Measurements from ENCODE around the gene PDSS1. TPM values are rescaled to one million over a fixed set of nuclear protein-coding genes. Genes with fewer than 3 reads are reported as not detected.
A peak's percentile ranks its signal among the peaks of the same experiment; 100 is the strongest.
"Not testable (repeated sequence)": the region's sequence is repeated elsewhere in the genome, so short reads cannot be mapped to it uniquely, and the experiment has no call there.

The PDSS1 gene
- 10 to 100 TPM in 2 of 3 donors, 1 to 10 TPM in 1; 9.8 to 12.8 (median 10.2) TPM for polyA plus RNA-seq (ENCODE audit: insufficient read length in 3 of 3)

GRCh38 chr10:26697163-26697921 lies at the start of gene PDSS1:
Gene PDSS1, plus strand, starts transcription at chr10:26697701. Its CDS starts 11 bp downstream, at chr10:26697712.
- peak; percentile 29 to 52 (median 31) for DNase-seq (ENCODE audit: low read depth in 3 of 3, low spot score in 2 of 3)

- not testable (repeated sequence) for DNase-seq (ENCODE audit: low read depth in 3 of 3, low spot score in 2 of 3)
Observed at GRCh38 chr10:26648245-26648636, 49.3 kb upstream of the PDSS1 start.

GRCh38 chr10:26650406-26650805 lies 47.1 kb upstream of the PDSS1 start:
- no peak for DNase-seq (ENCODE audit: low read depth in 3 of 3, low spot score in 2 of 3)

GRCh38 chr10:26651476-26651875 lies 46.0 kb upstream of the PDSS1 start:
- DNase-seq (ENCODE audit: low read depth in 3 of 3, low spot score in 2 of 3) = not testable (repeated sequence)

- DNase-seq (ENCODE audit: low read depth in 3 of 3, low spot score in 2 of 3) = no peak
Observed at GRCh38 chr10:26653004-26653403, 44.5 kb upstream of the PDSS1 start.

- no peak for DNase-seq (ENCODE audit: low read depth in 3 of 3, low spot score in 2 of 3)
Observed at GRCh38 chr10:26655746-26656145, 41.8 kb upstream of the PDSS1 start.

- DNase-seq (ENCODE audit: low read depth in 3 of 3, low spot score in 2 of 3) = no peak
Observed at GRCh38 chr10:26662864-26663263, 34.6 kb upstream of the PDSS1 start.

GRCh38 chr10:26665080-26666048 lies 32.1 kb upstream of the PDSS1 start:
- DNase-seq (ENCODE audit: low read depth in 3 of 3, low spot score in 2 of 3) = no peak

GRCh38 chr10:26675873-26676257 lies 21.6 kb upstream of the PDSS1 start:
- no peak for DNase-seq (ENCODE audit: low read depth in 3 of 3, low spot score in 2 of 3)

- DNase-seq (ENCODE audit: low read depth in 3 of 3, low spot score in 2 of 3) = no peak
Observed at GRCh38 chr10:26679588-26679987, 17.9 kb upstream of the PDSS1 start.

GRCh38 chr10:26681076-26681475 lies 16.4 kb upstream of the PDSS1 start:
- DNase-seq (ENCODE audit: low read depth in 3 of 3, low spot score in 2 of 3) = no peak

- DNase-seq (ENCODE audit: low read depth in 3 of 3, low spot score in 2 of 3) = not testable (repeated sequence)
Observed at GRCh38 chr10:26681971-26682370, 15.5 kb upstream of the PDSS1 start.

GRCh38 chr10:26682931-26683330 lies 14.6 kb upstream of the PDSS1 start:
- no peak for DNase-seq (ENCODE audit: low read depth in 3 of 3, low spot score in 2 of 3)

GRCh38 chr10:26684667-26685264 lies 12.7 kb upstream of the PDSS1 start:
- DNase-seq (ENCODE audit: low read depth in 3 of 3, low spot score in 2 of 3) = not testable (repeated sequence)

GRCh38 chr10:26685441-26685840 lies 12.1 kb upstream of the PDSS1 start:
- DNase-seq (ENCODE audit: low read depth in 3 of 3, low spot score in 2 of 3) = no peak

- no peak for DNase-seq (ENCODE audit: low read depth in 3 of 3, low spot score in 2 of 3)
Observed at GRCh38 chr10:26689399-26689798, 8.1 kb upstream of the PDSS1 start.

- no peak for DNase-seq (ENCODE audit: low read depth in 3 of 3, low spot score in 2 of 3)
Observed at GRCh38 chr10:26690731-26691475, 6.6 kb upstream of the PDSS1 start.

- DNase-seq (ENCODE audit: low read depth in 3 of 3, low spot score in 2 of 3) = not testable (repeated sequence)
Observed at GRCh38 chr10:26694536-26694935, 3.0 kb upstream of the PDSS1 start.

- DNase-seq (ENCODE audit: low read depth in 3 of 3, low spot score in 2 of 3) = no peak
Observed at GRCh38 chr10:26696786-26697162, 727 bp upstream of the PDSS1 start.

GRCh38 chr10:26697922-26698608 lies 564 bp downstream of the PDSS1 start:
- no peak for DNase-seq (ENCODE audit: low read depth in 3 of 3, low spot score in 2 of 3)
